ENCODE data around the gene TIMM22.

Gene TIMM22

GRCh38 chr17:1002771-1003555, 6.0 kb downstream of the TIMM22 start:
- DNase-seq, result no peak

GRCh38 chr17:1003633-1003971, 6.7 kb downstream of the TIMM22 start:
- DNase-seq, result no peak

- no peak for DNase-seq
These were observed 7.2 kb downstream of the TIMM22 start for GRCh38 chr17:1003972-1004768.

- DNase-seq, result no peak
These were observed 7.9 kb downstream of the TIMM22 start for GRCh38 chr17:1004769-1005295.

GRCh38 chr17:1005361-1005946, 8.5 kb downstream of the TIMM22 start:
- no peak for DNase-seq

GRCh38 chr17:1006054-1006453, 9.1 kb downstream of the TIMM22 start:
- no peak for DNase-seq

GRCh38 chr17:1007310-1008007, 10.5 kb downstream of the TIMM22 start:
- no peak for DNase-seq

- DNase-seq, result no peak
These were observed 11.3 kb downstream of the TIMM22 start for GRCh38 chr17:1008008-1008761.

- DNase-seq, result no peak
These were observed 12.5 kb downstream of the TIMM22 start for GRCh38 chr17:1009229-1010085.

GRCh38 chr17:1010086-1010450, 13.1 kb downstream of the TIMM22 start:
- no peak for DNase-seq

GRCh38 chr17:1010586-1010985, 13.7 kb downstream of the TIMM22 start:
- DNase-seq, result no peak

- DNase-seq, result no peak
These were observed 14.2 kb downstream of the TIMM22 start for GRCh38 chr17:1011138-1011537.

- DNase-seq, result no peak
These were observed 15.1 kb downstream of the TIMM22 start for GRCh38 chr17:1011760-1012735.

GRCh38 chr17:1012823-1013728, 16.1 kb downstream of the TIMM22 start:
- DNase-seq, result no peak

GRCh38 chr17:1013729-1014090, 16.8 kb downstream of the TIMM22 start:
- no peak for DNase-seq

- DNase-seq, result no peak
These were observed 21.6 kb downstream of the TIMM22 start for GRCh38 chr17:1018547-1018946.

- no peak for DNase-seq
These were observed 22.5 kb downstream of the TIMM22 start for GRCh38 chr17:1019451-1019850.

GRCh38 chr17:1021147-1021546, 24.2 kb downstream of the TIMM22 start:
- DNase-seq, result no peak

Measured in NCI-H526 treated with DMSO at 0.1 percent for 48 hours (cell line).